ENCODE results near the gene OTOS. TPM values are rescaled to one million over a fixed set of nuclear protein-coding genes. Genes with fewer than 3 reads are reported as not detected.

Gene OTOS
- total and polyA plus RNA-seq, 9 of the 15 experiments (the other 6 are each of a cell fraction or from before 2014, with no cell fraction given), result not detected

DNA sequence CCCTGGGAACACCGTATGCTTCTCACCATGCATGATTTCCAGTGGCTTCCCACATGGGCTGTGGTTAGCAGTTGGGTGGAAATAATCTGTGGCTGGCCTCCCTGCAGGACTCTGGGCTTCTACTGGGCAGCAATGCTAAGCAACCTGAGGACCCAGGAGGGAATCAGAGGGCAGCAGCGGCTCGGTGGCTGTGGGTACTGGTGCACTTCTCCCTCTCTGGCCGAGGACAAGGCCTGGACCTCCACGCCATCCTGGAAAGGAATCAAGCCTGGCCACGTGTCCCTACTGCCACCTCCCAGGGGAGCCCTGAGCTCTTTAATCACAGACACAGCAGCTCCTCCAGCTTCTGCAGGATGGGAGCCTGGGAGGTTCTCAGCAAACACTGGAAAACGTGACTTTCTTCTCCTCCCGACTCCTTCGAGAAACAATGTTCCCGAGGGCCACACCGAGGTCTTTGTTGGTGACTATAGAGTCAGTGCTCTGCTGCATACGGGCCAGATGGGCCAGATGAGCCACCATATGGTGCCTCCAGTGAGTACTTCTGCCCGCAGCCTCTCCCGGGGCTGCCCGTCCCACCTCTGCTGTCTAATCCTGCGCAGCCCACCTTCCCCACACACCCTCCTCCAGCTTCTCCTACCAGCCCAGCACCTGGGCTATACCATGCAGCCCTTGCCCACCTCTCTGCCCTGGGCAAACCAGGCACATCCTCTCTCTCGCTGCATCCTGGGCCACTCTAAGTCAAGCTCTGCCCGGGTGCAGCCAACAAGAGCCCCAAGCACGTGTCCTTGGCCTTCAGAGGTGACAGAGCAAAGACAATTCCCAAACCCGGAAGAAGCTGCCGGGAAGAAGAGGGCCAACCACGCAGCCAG, 42.8 kb upstream of the OTOS start (continued):
- TF ChIP-seq, protein P1, sequence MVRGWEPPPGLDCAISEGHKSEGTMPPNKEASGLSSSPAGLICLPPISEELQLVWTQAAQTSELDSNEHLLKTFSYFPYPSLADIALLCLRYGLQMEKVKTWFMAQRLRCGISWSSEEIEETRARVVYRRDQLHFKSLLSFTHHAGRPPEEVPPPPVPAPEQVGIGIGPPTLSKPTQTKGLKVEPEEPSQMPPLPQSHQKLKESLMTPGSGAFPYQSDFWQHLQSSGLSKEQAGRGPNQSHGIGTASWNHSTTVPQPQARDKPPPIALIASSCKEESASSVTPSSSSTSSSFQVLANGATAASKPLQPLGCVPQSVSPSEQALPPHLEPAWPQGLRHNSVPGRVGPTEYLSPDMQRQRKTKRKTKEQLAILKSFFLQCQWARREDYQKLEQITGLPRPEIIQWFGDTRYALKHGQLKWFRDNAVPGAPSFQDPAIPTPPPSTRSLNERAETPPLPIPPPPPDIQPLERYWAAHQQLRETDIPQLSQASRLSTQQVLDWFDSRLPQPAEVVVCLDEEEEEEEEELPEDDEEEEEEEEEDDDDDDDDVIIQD (CRISPR knock-in tag; IDR thresholded peaks at IDR 0.05), result no peak
- TF ChIP-seq, protein P2, sequence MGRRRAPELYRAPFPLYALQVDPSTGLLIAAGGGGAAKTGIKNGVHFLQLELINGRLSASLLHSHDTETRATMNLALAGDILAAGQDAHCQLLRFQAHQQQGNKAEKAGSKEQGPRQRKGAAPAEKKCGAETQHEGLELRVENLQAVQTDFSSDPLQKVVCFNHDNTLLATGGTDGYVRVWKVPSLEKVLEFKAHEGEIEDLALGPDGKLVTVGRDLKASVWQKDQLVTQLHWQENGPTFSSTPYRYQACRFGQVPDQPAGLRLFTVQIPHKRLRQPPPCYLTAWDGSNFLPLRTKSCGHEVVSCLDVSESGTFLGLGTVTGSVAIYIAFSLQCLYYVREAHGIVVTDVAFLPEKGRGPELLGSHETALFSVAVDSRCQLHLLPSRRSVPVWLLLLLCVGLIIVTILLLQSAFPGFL (CRISPR knock-in tag; IDR thresholded peaks at IDR 0.05), result no peak
- TF ChIP-seq, protein P3, sequence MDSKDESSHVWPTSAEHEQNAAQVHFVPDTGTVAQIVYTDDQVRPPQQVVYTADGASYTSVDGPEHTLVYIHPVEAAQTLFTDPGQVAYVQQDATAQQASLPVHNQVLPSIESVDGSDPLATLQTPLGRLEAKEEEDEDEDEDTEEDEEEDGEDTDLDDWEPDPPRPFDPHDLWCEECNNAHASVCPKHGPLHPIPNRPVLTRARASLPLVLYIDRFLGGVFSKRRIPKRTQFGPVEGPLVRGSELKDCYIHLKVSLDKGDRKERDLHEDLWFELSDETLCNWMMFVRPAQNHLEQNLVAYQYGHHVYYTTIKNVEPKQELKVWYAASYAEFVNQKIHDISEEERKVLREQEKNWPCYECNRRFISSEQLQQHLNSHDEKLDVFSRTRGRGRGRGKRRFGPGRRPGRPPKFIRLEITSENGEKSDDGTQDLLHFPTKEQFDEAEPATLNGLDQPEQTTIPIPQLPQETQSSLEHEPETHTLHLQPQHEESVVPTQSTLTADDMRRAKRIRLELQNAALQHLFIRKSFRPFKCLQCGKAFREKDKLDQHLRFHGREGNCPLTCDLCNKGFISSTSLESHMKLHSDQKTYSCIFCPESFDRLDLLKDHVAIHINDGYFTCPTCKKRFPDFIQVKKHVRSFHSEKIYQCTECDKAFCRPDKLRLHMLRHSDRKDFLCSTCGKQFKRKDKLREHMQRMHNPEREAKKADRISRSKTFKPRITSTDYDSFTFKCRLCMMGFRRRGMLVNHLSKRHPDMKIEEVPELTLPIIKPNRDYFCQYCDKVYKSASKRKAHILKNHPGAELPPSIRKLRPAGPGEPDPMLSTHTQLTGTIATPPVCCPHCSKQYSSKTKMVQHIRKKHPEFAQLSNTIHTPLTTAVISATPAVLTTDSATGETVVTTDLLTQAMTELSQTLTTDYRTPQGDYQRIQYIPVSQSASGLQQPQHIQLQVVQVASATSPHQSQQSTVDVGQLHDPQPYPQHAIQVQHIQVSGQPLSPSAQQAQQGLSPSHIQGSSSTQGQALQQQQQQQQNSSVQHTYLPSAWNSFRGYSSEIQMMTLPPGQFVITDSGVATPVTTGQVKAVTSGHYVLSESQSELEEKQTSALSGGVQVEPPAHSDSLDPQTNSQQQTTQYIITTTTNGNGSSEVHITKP (IDR thresholded peaks at IDR 0.05; ENCODE audit: partially characterized antibody), result no peak
- TF ChIP-seq KLF10 (CRISPR knock-in tag; IDR thresholded peaks at IDR 0.05), result no peak
